ENCODE measurements around the gene TMUB2. TPM values are rescaled to one million over a fixed set of nuclear protein-coding genes. Genes with fewer than 3 reads are reported as not detected.

Gene TMUB2
- total and polyA plus RNA-seq, 9 of the 15 experiments (the other 6 are each of a cell fraction or from before 2014, with no cell fraction given) = 4.1 to 29.8 (median 16.3) TPM

DNA sequence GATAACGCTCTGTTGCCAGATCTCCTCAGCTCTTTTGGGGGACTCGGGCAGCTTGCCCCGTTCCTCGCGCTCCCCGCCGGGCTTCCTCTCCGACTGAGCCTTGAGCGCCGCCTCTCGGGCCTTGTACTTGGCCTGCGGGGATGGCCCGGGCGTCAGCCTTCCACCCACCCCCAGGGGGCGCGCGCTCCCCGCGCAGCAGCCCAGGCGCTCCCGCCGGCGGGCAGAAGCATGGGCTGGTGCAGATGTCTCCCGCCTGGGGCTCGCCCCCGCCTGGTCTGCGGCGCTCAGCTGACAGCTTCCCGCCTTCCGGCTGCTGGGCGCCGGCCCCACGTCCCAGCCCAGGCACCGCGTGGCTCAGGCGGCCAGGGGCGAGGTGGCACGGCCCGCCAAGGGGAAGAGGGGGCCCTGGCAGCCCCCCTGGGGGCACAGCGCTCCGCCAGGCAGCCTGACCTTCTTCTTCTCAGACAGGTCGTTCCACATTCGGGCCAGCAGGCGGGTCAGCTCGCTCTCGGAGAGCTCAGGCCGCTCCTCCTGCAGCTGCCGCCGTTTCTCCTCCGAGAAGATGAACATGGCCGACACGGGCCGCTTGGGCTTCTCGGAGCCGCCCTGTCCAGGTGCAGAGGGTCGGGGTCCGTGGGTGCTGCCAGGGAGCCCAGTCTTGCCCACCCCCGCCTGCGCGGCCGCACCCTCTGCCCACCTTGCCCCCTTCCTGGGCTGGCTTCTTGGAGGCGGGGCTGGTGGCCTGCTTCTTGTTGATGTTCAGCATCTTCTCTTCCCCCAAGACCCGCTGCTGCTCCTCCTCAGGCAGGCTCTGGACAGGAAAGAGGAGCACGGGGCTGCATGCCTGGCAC is 23.8 kb downstream of the TMUB2 start (continued):
- TF ChIP-seq, protein P1, sequence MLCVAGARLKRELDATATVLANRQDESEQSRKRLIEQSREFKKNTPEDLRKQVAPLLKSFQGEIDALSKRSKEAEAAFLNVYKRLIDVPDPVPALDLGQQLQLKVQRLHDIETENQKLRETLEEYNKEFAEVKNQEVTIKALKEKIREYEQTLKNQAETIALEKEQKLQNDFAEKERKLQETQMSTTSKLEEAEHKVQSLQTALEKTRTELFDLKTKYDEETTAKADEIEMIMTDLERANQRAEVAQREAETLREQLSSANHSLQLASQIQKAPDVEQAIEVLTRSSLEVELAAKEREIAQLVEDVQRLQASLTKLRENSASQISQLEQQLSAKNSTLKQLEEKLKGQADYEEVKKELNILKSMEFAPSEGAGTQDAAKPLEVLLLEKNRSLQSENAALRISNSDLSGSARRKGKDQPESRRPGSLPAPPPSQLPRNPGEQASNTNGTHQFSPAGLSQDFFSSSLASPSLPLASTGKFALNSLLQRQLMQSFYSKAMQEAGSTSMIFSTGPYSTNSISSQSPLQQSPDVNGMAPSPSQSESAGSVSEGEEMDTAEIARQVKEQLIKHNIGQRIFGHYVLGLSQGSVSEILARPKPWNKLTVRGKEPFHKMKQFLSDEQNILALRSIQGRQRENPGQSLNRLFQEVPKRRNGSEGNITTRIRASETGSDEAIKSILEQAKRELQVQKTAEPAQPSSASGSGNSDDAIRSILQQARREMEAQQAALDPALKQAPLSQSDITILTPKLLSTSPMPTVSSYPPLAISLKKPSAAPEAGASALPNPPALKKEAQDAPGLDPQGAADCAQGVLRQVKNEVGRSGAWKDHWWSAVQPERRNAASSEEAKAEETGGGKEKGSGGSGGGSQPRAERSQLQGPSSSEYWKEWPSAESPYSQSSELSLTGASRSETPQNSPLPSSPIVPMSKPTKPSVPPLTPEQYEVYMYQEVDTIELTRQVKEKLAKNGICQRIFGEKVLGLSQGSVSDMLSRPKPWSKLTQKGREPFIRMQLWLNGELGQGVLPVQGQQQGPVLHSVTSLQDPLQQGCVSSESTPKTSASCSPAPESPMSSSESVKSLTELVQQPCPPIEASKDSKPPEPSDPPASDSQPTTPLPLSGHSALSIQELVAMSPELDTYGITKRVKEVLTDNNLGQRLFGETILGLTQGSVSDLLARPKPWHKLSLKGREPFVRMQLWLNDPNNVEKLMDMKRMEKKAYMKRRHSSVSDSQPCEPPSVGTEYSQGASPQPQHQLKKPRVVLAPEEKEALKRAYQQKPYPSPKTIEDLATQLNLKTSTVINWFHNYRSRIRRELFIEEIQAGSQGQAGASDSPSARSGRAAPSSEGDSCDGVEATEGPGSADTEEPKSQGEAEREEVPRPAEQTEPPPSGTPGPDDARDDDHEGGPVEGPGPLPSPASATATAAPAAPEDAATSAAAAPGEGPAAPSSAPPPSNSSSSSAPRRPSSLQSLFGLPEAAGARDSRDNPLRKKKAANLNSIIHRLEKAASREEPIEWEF (CRISPR knock-in tag; IDR thresholded peaks at IDR 0.05) = 0 out of 2 replicates have a peak, but pooled peaks have one; percentile 42
- TF ChIP-seq RBM17 (IDR thresholded peaks at IDR 0.05; ENCODE audit: borderline replicate concordance, low read depth, low read length) (no peak), ZNF668 (CRISPR knock-in tag; IDR thresholded peaks at IDR 0.05) (no peak), ZNF324 (CRISPR knock-in tag; IDR thresholded peaks at IDR 0.05) (no peak), ZNF695 (CRISPR knock-in tag; IDR thresholded peaks at IDR 0.05) (no peak), SUPT5H (IDR thresholded peaks at IDR 0.05) (no peak), TCF3 (CRISPR knock-in tag; IDR thresholded peaks at IDR 0.05) (peak; percentile 80), ZNF830 (CRISPR knock-in tag; IDR thresholded peaks at IDR 0.05) (no peak), CSDE1 (IDR thresholded peaks at IDR 0.05) (no peak; a peak in 1 of 4 replicates), TCFL5 (CRISPR knock-in tag; conservative IDR thresholded peaks at IDR 0.05) (no peak), ZNF184 (CRISPR knock-in tag; IDR thresholded peaks at IDR 0.05) (no peak), PCBP1 (IDR thresholded peaks at IDR 0.05; ENCODE audit: low read depth, low read length, poor library complexity, severe bottlenecking) (no peak)
- TF ChIP-seq, protein P2, sequence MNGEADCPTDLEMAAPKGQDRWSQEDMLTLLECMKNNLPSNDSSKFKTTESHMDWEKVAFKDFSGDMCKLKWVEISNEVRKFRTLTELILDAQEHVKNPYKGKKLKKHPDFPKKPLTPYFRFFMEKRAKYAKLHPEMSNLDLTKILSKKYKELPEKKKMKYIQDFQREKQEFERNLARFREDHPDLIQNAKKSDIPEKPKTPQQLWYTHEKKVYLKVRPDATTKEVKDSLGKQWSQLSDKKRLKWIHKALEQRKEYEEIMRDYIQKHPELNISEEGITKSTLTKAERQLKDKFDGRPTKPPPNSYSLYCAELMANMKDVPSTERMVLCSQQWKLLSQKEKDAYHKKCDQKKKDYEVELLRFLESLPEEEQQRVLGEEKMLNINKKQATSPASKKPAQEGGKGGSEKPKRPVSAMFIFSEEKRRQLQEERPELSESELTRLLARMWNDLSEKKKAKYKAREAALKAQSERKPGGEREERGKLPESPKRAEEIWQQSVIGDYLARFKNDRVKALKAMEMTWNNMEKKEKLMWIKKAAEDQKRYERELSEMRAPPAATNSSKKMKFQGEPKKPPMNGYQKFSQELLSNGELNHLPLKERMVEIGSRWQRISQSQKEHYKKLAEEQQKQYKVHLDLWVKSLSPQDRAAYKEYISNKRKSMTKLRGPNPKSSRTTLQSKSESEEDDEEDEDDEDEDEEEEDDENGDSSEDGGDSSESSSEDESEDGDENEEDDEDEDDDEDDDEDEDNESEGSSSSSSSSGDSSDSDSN (IDR thresholded peaks at IDR 0.05; ENCODE audit: borderline replicate concordance in 1 of 2, low read depth in 2 of 2, low read length in 2 of 2) = peak; percentile 77 to 88; a peak in 3 of 4 replicates
- TF ChIP-seq, protein P3, sequence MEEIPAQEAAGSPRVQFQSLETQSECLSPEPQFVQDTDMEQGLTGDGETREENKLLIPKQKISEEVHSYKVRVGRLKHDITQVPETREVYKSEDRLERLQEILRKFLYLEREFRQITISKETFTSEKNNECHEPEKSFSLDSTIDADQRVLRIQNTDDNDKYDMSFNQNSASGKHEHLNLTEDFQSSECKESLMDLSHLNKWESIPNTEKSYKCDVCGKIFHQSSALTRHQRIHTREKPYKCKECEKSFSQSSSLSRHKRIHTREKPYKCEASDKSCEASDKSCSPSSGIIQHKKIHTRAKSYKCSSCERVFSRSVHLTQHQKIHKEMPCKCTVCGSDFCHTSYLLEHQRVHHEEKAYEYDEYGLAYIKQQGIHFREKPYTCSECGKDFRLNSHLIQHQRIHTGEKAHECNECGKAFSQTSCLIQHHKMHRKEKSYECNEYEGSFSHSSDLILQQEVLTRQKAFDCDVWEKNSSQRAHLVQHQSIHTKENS (CRISPR knock-in tag; IDR thresholded peaks at IDR 0.05) = no peak
- TF ChIP-seq, protein P4, sequence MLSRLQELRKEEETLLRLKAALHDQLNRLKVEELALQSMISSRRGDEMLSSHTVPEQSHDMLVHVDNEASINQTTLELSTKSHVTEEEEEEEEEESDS (CRISPR knock-in tag; IDR thresholded peaks at IDR 0.05) = no peak
- TF ChIP-seq, protein P5, sequence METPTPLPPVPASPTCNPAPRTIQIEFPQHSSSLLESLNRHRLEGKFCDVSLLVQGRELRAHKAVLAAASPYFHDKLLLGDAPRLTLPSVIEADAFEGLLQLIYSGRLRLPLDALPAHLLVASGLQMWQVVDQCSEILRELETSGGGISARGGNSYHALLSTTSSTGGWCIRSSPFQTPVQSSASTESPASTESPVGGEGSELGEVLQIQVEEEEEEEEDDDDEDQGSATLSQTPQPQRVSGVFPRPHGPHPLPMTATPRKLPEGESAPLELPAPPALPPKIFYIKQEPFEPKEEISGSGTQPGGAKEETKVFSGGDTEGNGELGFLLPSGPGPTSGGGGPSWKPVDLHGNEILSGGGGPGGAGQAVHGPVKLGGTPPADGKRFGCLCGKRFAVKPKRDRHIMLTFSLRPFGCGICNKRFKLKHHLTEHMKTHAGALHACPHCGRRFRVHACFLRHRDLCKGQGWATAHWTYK (CRISPR knock-in tag; IDR thresholded peaks at IDR 0.05) = no peak

Data from K562 (cell line).